ENCODE data around the gene TBC1D5.
"Not testable (repeated sequence)": the region's sequence is repeated elsewhere in the genome, so short reads cannot be mapped to it uniquely, and the experiment has no call there.

The TBC1D5 gene

DNA sequence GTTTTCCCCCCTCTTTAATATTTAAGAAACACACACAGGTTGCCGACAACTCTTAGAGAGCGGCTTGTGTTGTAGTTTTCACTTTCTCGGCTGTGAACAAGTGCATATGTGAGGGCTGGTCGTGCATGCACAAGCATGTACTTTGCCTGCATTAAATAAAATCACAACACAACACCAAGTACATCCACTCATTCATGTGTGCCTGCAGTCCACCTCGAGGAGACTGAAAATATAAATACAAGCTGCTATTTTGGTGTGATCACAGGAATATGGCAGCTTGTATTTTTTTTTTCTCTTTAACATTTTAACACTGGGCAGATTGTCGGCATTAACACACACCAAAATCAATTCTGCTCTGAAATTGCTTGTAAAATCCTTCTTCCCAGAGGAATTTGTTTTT is 346.4 kb downstream of the TBC1D5 start:
- TF ChIP-seq, protein P1, sequence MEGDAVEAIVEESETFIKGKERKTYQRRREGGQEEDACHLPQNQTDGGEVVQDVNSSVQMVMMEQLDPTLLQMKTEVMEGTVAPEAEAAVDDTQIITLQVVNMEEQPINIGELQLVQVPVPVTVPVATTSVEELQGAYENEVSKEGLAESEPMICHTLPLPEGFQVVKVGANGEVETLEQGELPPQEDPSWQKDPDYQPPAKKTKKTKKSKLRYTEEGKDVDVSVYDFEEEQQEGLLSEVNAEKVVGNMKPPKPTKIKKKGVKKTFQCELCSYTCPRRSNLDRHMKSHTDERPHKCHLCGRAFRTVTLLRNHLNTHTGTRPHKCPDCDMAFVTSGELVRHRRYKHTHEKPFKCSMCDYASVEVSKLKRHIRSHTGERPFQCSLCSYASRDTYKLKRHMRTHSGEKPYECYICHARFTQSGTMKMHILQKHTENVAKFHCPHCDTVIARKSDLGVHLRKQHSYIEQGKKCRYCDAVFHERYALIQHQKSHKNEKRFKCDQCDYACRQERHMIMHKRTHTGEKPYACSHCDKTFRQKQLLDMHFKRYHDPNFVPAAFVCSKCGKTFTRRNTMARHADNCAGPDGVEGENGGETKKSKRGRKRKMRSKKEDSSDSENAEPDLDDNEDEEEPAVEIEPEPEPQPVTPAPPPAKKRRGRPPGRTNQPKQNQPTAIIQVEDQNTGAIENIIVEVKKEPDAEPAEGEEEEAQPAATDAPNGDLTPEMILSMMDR (conservative IDR thresholded peaks at IDR 0.05; ENCODE audit: low read length): no peak
- no peak overlapping the region for H3K4me3 ChIP-seq (ENCODE audit: low read length)
- DNase-seq (ENCODE audit: low read depth): no peak

DNA sequence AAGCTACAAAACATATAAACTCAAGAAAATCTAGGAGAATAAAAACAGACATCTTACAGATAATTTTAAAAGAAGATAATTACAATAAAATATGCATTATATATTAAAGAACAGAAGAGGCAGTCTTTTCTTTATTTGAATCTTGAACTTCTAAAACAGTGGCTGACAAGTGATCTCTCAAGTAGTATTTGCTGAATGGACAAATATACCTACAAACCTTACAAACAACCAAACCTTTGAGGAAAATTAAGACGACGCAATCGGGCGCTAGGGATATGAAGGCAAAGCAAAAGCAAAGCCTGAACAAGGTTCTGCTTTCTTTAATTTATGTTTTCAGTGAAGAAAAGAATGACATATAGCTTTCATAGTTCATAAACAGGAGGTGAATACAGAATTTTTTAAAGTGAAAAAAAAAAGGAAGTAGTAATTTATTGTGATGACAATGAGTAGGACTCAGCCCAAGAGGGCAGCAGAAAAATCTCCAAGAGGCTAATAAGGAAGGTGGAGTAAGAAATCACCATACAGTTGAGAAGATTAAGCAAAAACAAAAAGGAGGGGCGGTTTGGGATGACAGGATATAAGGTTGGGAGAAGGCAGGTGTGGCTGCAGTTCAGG is 347.8 kb downstream of the TBC1D5 start:
- DNase-seq (ENCODE audit: low read depth): no peak

DNA sequence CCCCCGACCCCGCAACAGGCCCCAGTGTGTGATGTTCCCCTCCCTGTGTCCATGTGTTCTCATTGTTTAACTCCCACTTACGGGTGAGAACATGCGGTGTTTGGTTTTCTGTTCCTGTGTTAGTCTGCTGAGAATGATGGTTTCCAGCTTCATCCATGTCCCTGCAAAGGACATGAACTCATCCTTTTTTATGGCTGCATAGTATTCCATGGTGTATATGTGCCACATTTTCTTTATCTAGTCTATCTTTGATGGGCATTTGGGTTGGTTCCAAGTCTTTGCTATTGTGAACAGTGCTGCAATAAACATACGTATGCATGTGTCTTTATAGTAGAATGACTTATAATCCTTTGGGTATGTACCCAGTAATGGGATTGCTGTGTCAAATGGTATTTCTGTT is 349.9 kb downstream of the TBC1D5 start:
- not testable (repeated sequence) for DNase-seq (ENCODE audit: low read depth); H3K4me3 ChIP-seq (ENCODE audit: low read length)

More for the DNA sequence above, 347.8 kb downstream of the TBC1D5 start:
- H3K4me3 ChIP-seq (ENCODE audit: low read length): no peak overlapping the region
- TF ChIP-seq, protein P1 (conservative IDR thresholded peaks at IDR 0.05; ENCODE audit: low read length): no peak

DNA sequence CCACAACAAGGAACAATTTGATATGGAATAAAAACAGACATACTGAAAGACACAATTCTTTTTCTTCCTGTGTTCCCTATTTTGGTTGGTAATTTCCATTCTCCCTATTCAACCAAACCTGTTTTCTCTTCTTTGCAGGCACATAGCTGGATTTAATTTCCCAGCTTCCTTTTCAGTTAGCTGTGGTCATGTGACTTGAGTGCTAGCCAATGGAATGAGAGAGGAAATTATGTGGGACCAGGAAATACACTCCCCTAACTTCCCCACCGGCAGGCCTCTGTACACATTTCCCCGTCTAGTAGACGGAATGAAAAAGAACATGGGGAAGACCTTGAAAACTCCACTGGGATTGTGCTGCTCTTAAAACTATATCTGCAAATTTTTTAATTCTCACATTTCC is 351.6 kb downstream of the TBC1D5 start:
- TF ChIP-seq, protein P1 (conservative IDR thresholded peaks at IDR 0.05; ENCODE audit: low read length): no peak
- H3K4me3 ChIP-seq (ENCODE audit: low read length): no peak overlapping the region
- no peak for DNase-seq (ENCODE audit: low read depth)

DNA sequence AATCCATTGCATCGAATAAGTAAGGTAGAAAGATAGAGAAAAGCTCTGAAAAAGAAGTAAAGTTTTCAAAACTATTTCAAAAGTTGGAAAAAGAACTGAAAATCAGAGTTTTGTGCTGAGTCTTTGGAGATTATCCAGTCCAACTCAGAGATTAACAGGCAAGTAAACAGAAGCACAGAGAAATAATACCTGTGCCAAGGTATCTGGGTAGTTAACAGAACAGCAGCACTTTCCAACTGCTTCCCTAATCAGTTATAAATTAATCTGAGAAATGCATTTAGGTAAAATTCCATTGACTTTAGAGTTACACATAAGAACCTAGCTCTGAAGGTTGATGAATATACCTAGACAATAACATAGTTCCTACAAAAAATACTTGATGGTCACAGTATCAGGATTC is 355.3 kb downstream of the TBC1D5 start:
- TF ChIP-seq, protein P1 (conservative IDR thresholded peaks at IDR 0.05; ENCODE audit: low read length): no peak
- H3K4me3 ChIP-seq (ENCODE audit: low read length): no peak overlapping the region
- no peak for DNase-seq (ENCODE audit: low read depth)

DNA sequence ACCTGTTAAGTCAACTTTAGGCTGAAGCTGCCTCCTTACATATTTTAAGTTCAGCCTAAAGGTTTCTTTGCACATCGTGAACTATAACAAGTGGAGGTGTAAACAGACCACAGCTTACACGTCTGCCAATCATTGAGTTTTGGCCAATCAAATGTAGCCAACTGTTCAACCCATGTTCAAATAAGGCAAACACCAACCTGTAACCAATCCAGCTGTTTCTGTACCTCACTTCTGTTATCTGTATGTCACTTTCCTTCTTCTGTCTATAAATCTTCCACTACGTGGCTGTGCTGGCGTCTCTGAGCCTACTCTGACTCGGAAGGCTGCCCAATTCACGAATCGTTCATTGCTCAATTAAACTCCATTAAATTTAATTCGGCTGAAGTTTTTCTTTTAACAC is 356.0 kb downstream of the TBC1D5 start:
- H3K4me3 ChIP-seq (ENCODE audit: low read length): no peak overlapping the region

DNA sequence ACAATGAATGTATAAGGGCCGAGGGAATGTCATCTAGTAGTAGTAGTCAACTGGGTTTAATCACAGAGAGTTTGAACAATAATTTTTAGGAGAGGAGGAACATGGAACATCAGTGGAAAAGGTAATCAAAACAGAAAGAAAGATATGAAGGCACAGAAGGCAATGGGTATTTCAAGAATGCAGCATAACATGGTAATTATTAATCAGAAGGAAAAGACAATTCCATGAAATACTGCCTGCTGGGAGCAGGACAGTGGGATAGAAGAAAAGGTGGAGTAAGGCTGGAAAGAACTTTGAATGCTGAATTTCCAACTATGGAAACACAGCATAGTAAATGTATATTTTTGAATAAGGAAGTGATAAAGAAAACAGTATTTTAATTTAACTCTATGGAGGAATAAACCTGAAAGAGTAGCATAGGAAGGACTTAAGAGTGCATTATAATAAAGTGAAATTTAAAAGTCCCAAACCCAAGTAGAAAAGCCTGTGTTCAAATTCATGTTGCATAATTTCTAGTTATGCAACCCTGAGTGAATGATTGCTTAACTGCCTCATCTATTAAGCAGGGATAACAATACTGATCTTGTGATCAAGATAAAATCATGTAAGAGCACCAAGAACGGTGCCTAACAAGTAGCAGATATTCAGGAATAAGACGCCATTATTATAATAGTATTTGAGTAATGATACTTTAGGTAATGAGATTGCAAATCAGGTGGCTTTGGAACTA is 357.7 kb downstream of the TBC1D5 start:
- TF ChIP-seq, protein P1 (conservative IDR thresholded peaks at IDR 0.05; ENCODE audit: low read length): no peak
- no peak overlapping the region for H3K4me3 ChIP-seq (ENCODE audit: low read length)
- DNase-seq (ENCODE audit: low read depth): peak; percentile 49

More for the DNA sequence above, 356.0 kb downstream of the TBC1D5 start:
- DNase-seq (ENCODE audit: low read depth): no peak
- TF ChIP-seq, protein P1 (conservative IDR thresholded peaks at IDR 0.05; ENCODE audit: low read length): no peak

All from AG10803 (cell line).